HepG2 (cell line): Measurements from ENCODE around the gene PIEZO1. TPM values are rescaled to one million over a fixed set of nuclear protein-coding genes. Genes with fewer than 3 reads are reported as not detected.

Source experiments
- AHDC1 ChIP-seq: sonication (generic); formaldehyde crosslinking; IDR thresholded peaks from 2 replicates; pipeline ENCODE4 v1.5.1; 2020; ENCODE audit warnings: mild to moderate bottlenecking, missing genetic modification reagents, borderline replicate concordance
- GTF3A ChIP-seq: sonication (generic); formaldehyde crosslinking; conservative IDR thresholded peaks from 2 replicates; pipeline ENCODE4 v1.4.0; 2020; ENCODE audit warnings: mild to moderate bottlenecking, missing genetic modification reagents
- HDAC1 ChIP-seq: sonication (generic); formaldehyde crosslinking; IDR thresholded peaks from 2 replicates; pipeline ENCODE4 v1.5.1; 2020; ENCODE audit warnings: mild to moderate bottlenecking, missing genetic modification reagents
- HMGXB3 ChIP-seq: sonication (generic); formaldehyde crosslinking; IDR thresholded peaks from 2 replicates; pipeline ENCODE4 v1.4.0; 2020; ENCODE audit warnings: missing genetic modification reagents, borderline replicate concordance
- IRX3 ChIP-seq: sonication (generic); formaldehyde crosslinking; IDR thresholded peaks from 2 replicates; pipeline ENCODE4 v1.8.1; 2023; ENCODE audit warnings: mild to moderate bottlenecking, low read depth, missing genetic modification reagents, borderline replicate concordance
- TP53 ChIP-seq: sonication (generic); formaldehyde crosslinking; conservative IDR thresholded peaks from 2 replicates; pipeline ENCODE4 v1.4.0; 2020; ENCODE audit warnings: missing genetic modification reagents
- ZHX1 ChIP-seq: sonication (generic); formaldehyde crosslinking; IDR thresholded peaks from 2 replicates; pipeline ENCODE4 v1.8.1; 2022; ENCODE audit warnings: low read depth, mild to moderate bottlenecking, missing genetic modification reagents
- ZNF232 ChIP-seq: sonication (generic); formaldehyde crosslinking; IDR thresholded peaks from 2 replicates; pipeline ENCODE4 v1.4.0; 2020; ENCODE audit warnings: missing genetic modification reagents, borderline replicate concordance
- ZNF580 ChIP-seq: IDR thresholded peaks from 2 replicates; pipeline ENCODE4 v1.6.1; 2016; ENCODE audit warnings: low read depth, borderline replicate concordance
- ZNF740 ChIP-seq: sonication (generic); formaldehyde crosslinking; IDR thresholded peaks from 2 replicates; pipeline ENCODE4 v1.4.0; 2020; ENCODE audit warnings: missing genetic modification reagents
- ZNF773 ChIP-seq: sonication (generic); formaldehyde crosslinking; IDR thresholded peaks from 2 replicates; pipeline ENCODE4 v1.4.0; 2020; ENCODE audit warnings: missing genetic modification reagents, borderline replicate concordance
- polyA plus RNA-seq, 8 experiments: library from polyadenylated mRNA; depleted of rRNA in 3 of 8; stranded (reverse) in 7 of 8; unstranded in 1 of 8; fragments of >200 nt; fragmentation: Illumina TruSeq in 4 of 8; extraction: Trizol in 4 of 8; gene quantifications; 2 replicates each; pipeline versions ENCODE4 v1.2.1 to v1.2.3, GENCODE V29; 2011 to 2016; ENCODE audit warnings: low read depth in 4 of 8, missing spikeins in 1 of 8, mixed read lengths in 1 of 8; ENCODE audit not compliant: insufficient read depth in 1 of 8
- total RNA-seq, 5 experiments: library from RNA; depleted of rRNA; stranded (reverse); fragments of >200 nt; fragmentation: Illumina TruSeq; extraction: Trizol; gene quantifications; 2 replicates each; pipeline ENCODE4 v1.2.3, GENCODE V29; 2016; ENCODE audit warnings: low read depth in 1 of 5

The PIEZO1 gene
- total and polyA plus RNA-seq, 2 of the 13 experiments (the other 11 are each of a cell fraction or from before 2014, with no cell fraction given), result 67.9 to 85.0 TPM

- no peak; the same call in 1 of the 2 replicates for TF ChIP-seq IRX3 (CRISPR knock-in tag)
- peak; percentile 66; the same call in 1 of the 2 replicates for TF ChIP-seq ZNF232 (CRISPR knock-in tag)
- peak; percentile 31; the same call in 1 of the 2 replicates for TF ChIP-seq ZNF580 (CRISPR knock-in tag)
- TF ChIP-seq GTF3A (CRISPR knock-in tag), result peak; percentile 78; the same call in 1 of the 2 replicates
- no peak for TF ChIP-seq AHDC1 (CRISPR knock-in tag)
- TF ChIP-seq TP53 (CRISPR knock-in tag), result no peak
- peak; percentile 100 for TF ChIP-seq HDAC1 (CRISPR knock-in tag)
- TF ChIP-seq ZHX1, result peak; percentile 100
- TF ChIP-seq ZNF773, result no peak; the same call in 1 of the 2 replicates
- 0 out of 2 replicates have a peak, but pooled peaks have one; percentile 64 for TF ChIP-seq ZNF740 (CRISPR knock-in tag)
- peak; percentile 57; the same call in 1 of the 2 replicates for TF ChIP-seq HMGXB3 (CRISPR knock-in tag)
Measured at GRCh38 chr16:88706229-88706964, 78.6 kb downstream of the PIEZO1 start, which contains the start of the genes CTU2 and RNF166 (continued).
